Stomach smooth muscle (tissue), 2 donors: ENCODE data around the gene KLRC1.
"Not testable (repeated sequence)": the region's sequence is repeated elsewhere in the genome, so short reads cannot be mapped to it uniquely, and the experiment has no call there.

ENCODE experiments used
- H3K27ac ChIP-seq: one replicate; pipeline ENCODE4 v1.7.0; 2013; ENCODE audit warnings: mild to moderate bottlenecking, low read length, inconsistent platforms
- H3K27me3 ChIP-seq, 2 donors: one replicate each; pipeline ENCODE4 v1.7.0; 2013; ENCODE audit warnings: low read length in 2 of 2; ENCODE audit not compliant: insufficient read depth in 2 of 2, control insufficient read depth in 1 of 2
- H3K36me3 ChIP-seq, 2 donors: one replicate each; pipeline ENCODE4 v1.7.0; 2013; ENCODE audit warnings: low read length in 2 of 2; ENCODE audit not compliant: control insufficient read depth in 2 of 2, insufficient read depth in 2 of 2
- H3K4me1 ChIP-seq: one replicate; pipeline ENCODE4 v1.7.0; 2013; ENCODE audit warnings: low read length; ENCODE audit not compliant: control insufficient read depth, insufficient read depth
- H3K4me3 ChIP-seq, 2 donors: one replicate each; pipeline ENCODE4 v1.7.0; 2013; ENCODE audit warnings: low read length in 2 of 2
- H3K9ac ChIP-seq, 2 donors: one replicate each; pipeline ENCODE4 v1.7.0; 2013; ENCODE audit warnings: low read length in 2 of 2, mild to moderate bottlenecking in 1 of 2
- H3K9me3 ChIP-seq, 2 donors: one replicate each; pipeline ENCODE4 v1.7.0; 2013; ENCODE audit warnings: low read length in 2 of 2; ENCODE audit not compliant: control insufficient read depth in 2 of 2
- donor health status: healthy.
- donor health status: Pancreatic carcinoma.

The KLRC1 gene

DNA sequence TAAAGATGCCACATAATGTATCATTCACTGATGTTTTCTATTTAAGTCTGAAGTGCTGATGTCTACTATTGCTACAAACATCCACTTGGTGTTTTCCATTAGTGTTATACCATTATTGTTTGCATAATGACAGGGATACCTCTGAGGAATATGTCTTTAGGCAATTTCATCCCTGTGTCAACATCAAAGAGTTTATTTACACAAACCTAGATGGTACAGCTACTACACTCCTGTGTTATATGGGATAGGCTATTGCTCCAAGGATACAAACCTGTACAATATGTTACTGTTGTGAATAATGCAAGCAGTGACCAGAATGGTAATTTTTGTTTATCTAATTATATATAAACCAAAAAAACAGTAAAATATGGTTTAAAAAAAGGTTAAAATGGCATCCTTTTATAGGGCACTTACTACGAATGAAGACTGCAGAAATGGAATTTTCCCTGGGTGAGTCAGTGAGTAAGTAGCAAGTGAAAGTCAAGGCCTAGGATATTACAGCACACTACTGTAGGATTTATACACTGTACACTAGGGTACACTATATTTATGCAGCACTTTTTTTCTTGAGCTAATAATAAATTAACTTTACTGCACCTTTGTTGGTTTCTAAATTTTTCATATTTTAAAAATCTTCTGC is 28.8 kb downstream of the KLRC1 start:
- not testable (repeated sequence) for H3K36me3 ChIP-seq, H3K4me3 ChIP-seq, H3K9me3 ChIP-seq, H3K9ac ChIP-seq, H3K27ac ChIP-seq, H3K4me1 ChIP-seq, H3K27me3 ChIP-seq

DNA sequence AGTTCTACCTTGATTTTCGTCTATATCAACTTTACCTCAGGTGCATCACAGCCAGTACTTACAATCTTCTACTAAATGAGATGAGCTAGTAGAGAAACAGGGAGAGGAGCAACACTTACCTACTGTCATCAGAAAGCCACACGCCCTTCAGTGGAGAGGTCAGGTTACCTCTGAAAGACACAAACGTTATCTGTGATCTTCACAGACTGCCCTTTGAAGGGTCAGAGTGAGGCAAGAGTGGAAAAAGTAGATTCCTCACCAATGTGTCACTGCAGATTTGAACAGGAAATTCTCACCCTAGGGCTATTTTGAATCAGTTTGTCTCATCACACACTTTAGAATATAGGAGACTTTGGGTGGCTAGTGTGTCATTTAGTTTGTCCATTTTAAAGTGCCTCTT is 31.0 kb downstream of the KLRC1 start:
- H3K27me3 ChIP-seq, H3K9me3 ChIP-seq, H3K9ac ChIP-seq, H3K4me1 ChIP-seq, H3K27ac ChIP-seq, H3K4me3 ChIP-seq, H3K36me3 ChIP-seq: not testable (repeated sequence)

DNA sequence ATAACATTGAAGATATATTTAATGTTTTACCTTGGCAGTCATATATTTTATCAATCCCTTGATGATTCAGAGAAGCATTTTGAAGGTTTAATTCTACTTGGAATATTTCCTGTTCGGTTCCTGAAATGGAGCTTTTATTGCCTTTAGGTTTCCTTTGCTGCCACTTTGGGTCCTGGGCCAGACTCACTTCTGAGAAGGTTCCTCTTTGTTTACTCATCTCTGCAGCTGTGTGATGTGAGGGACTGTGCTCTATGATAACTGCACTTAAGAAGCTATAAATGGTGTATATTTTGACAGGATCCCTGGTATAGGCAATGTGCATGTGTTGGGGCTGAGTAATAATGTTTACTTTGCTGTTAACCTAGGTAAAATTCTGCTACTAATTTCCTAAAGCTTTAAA is 32.8 kb downstream of the KLRC1 start, which contains the start of gene KLRC3:
Gene KLRC3, minus strand, starts transcription at position 262 of the 400 bp plus-strand sequence. Its CDS starts 45 bp downstream, at position 217.
- H3K27ac ChIP-seq, H3K9me3 ChIP-seq, H3K27me3 ChIP-seq, H3K36me3 ChIP-seq, H3K9ac ChIP-seq, H3K4me3 ChIP-seq, H3K4me1 ChIP-seq: not testable (repeated sequence)

DNA sequence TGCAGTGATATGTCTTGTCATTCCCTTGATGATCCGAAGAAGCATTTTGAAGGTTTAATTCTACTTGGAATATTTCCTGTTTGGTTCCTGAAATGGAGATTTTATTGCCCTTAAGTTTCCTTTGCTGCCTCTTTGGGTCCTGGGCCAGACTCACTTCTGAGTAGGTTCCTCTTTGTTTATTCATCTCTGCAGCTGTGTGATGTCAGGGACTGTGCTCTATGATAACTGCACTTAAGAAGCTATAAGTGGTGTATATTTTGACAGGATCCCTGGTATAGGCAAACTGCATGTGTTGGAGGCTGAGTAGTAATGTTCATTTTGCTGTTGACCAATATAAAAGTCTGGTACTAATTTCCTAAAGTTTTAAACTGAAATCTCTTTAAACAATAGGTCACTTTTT is 43.8 kb downstream of the KLRC1 start, which contains the start of gene KLRC4:
Gene KLRC4, minus strand, starts transcription at position 366 of the 400 bp plus-strand sequence. Its CDS starts 182 bp downstream, at position 184.
- no peak within 1 kb of the TSS for H3K4me3 ChIP-seq
- H3K4me1 ChIP-seq, result no peaks in the 10 kb centered on the region
- H3K9me3 ChIP-seq, result no peaks in the 10 kb centered on the region
- H3K27me3 ChIP-seq, result no peaks in the 10 kb centered on the region
- H3K36me3 ChIP-seq, result no peaks in the 10 kb centered on the region
- H3K27ac ChIP-seq, result no peak within 1 kb of the TSS
- no peak within 1 kb of the TSS for H3K9ac ChIP-seq

DNA sequence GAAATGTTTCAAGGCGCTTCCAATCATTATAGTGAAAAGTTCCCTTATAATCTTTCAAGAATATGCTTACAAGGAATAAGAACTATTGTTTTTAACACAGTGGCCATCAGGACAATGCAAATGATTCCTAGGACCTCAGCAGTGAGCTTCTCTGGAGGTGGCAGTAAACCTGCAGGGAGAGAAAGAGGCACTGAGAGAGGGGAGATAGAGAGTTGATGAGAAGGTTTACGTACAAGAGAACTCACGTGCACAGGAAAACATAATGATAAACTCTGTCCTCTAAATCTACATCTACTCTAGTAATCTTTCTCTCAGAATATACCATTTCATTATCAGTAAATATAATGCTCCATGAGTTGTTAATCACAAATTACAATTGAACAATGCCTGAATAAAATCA is 44.3 kb downstream of the KLRC1 start:
- no peaks in the 10 kb centered on the region for H3K27me3 ChIP-seq
- no peaks in the 10 kb centered on the region for H3K36me3 ChIP-seq
- no peaks in the 10 kb centered on the region for H3K9me3 ChIP-seq
- no peak overlapping the region for H3K4me3 ChIP-seq
- H3K9ac ChIP-seq, result no peak overlapping the region
- no peak overlapping the region for H3K27ac ChIP-seq
- no peaks in the 10 kb centered on the region for H3K4me1 ChIP-seq

DNA sequence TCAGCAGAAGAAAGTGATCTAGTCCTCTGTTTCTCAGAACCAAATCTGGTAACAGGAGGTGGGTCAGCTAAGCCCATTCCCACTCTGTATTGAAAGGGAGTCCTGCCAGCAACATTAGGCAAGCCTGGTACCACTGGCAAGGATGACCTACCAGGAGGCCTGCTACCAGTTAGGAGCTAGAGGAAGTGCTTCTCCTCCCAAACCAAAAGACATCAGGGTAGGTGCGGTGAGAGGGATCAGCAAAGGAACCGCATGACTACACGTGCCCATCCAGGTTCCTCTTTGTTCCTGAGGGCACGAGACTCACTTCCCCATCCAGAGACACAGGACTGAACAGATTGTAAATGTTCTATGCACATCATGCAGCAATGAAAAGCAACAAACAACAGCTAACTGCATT is 46.5 kb downstream of the KLRC1 start:
- Histone ChIP-seq H3K36me3 (no peaks in the 10 kb centered on the region), H3K9ac (no peak overlapping the region), H3K4me3 (no peak overlapping the region), H3K9me3 (no peaks in the 10 kb centered on the region), H3K27ac (no peak overlapping the region), H3K27me3 (no peaks in the 10 kb centered on the region), H3K4me1 (no peaks in the 10 kb centered on the region)

DNA sequence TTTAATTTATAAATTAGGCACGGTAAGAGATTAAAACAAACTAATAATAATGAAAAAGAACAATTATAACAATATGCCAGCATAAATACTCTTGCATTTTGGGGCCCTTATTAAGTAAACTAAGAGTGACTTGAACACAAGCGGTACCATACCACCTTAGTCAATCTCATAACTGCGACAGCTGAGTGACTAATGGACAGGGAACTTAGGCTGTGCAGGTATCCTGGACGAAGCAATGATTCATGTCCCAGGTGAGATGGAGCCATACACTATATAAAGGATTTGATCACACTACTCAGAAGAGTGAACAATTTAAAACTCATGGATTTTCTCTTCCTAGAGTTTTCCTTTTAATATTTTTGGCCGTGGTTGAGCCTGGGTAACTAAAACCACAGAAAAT is 47.9 kb downstream of the KLRC1 start:
- no peaks in the 10 kb centered on the region for H3K27me3 ChIP-seq
- no peak overlapping the region for H3K9ac ChIP-seq
- no peaks in the 10 kb centered on the region for H3K4me1 ChIP-seq
- no peak overlapping the region for H3K4me3 ChIP-seq
- H3K9me3 ChIP-seq, result no peaks in the 10 kb centered on the region
- H3K27ac ChIP-seq, result no peak overlapping the region
- no peaks in the 10 kb centered on the region for H3K36me3 ChIP-seq

DNA sequence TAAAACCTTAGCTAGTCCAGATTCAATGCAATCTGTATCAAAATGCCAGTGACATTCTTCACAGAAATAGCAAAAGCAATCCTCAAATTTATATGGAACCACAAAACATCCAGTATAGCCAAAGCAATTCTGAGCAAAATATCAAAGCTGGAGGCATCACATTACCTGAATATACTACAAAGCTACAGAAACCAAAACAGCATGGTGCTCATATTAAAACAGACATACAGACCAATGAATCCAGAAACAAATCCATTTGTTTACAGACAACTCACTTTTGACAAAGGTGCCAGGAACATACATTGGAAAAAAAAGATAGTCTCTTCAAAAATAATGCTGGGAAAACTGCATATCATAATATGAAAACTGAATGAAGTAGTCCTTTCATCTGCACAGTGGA is 48.4 kb downstream of the KLRC1 start:
- H3K4me1 ChIP-seq, result no peaks in the 10 kb centered on the region

DNA sequence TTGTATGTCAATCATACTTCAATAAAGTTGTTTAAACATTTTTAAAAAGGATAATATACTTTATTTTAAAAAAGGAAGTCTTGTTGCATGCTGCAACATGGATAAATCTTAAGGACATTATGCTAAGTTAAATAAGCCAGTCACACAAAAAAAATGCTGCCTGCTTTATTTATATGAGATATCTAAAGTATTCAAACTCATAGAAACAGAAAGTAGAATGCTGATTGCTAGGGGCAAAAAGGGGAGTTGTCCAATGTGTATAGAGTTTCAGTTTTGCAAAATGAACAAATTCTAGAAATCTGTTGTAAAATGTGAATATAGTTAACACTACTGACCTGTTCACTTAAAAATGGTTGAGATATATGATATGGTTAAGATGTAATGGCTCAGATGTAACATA is 52.3 kb downstream of the KLRC1 start:
- Histone ChIP-seq H3K27ac (no peak overlapping the region), H3K9me3 (no peaks in the 10 kb centered on the region), H3K4me3 (no peak overlapping the region), H3K9ac (no peak overlapping the region), H3K36me3 (no peaks in the 10 kb centered on the region), H3K4me1 (no peaks in the 10 kb centered on the region), H3K27me3 (no peaks in the 10 kb centered on the region)

More for the DNA sequence above, 48.4 kb downstream of the KLRC1 start:
- Histone ChIP-seq H3K9me3 (no peaks in the 10 kb centered on the region), H3K9ac (no peak overlapping the region), H3K27ac (no peak overlapping the region), H3K27me3 (no peaks in the 10 kb centered on the region), H3K4me3 (no peak overlapping the region), H3K36me3 (no peaks in the 10 kb centered on the region)

DNA sequence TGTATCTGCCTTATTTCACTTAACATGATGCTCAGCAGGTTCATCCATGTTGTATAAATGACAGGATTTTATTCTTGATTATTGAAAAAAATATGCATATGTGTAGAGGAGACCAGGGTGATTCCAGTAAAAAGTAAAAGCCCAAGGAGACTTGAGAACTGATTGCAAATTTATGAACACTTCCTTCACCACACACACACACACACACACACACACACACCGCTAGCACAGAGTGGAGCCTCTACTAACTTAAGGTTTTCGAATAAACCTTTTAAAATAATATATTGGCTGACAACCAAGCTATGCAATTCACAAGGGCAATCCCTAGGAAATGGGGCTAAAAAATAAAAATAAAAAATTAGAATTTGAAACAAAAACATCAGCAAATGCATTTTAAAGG is 55.0 kb downstream of the KLRC1 start:
- Histone ChIP-seq H3K36me3 (no peaks in the 10 kb centered on the region), H3K4me3 (no peak overlapping the region), H3K9ac (no peak overlapping the region), H3K4me1 (no peaks in the 10 kb centered on the region), H3K27ac (no peak overlapping the region), H3K27me3 (no peaks in the 10 kb centered on the region), H3K9me3 (no peaks in the 10 kb centered on the region)

DNA sequence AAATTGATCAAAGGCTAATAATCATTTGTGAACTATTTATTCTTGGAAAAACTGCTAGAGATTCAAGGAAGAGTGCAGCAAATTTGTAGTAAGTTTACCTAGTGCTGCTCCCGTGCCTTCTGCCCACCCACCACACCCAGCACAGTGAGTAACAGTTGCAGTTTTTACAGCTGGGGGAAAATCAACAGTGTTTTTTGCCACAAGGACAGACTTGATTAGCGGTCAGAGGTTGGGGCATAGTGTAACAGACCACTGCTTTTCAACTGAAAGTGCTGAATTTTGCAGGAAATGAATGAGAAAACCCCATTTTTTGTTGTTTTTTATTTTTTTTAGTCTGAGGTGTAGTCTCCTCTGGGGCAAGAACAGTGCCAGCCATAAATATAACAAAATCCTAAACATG is 55.9 kb downstream of the KLRC1 start:
- H3K9me3 ChIP-seq, result no peaks in the 10 kb centered on the region
- no peaks in the 10 kb centered on the region for H3K27me3 ChIP-seq
- no peak overlapping the region for H3K4me3 ChIP-seq
- H3K4me1 ChIP-seq, result no peaks in the 10 kb centered on the region
- no peak overlapping the region for H3K27ac ChIP-seq
- H3K36me3 ChIP-seq, result no peaks in the 10 kb centered on the region
- H3K9ac ChIP-seq, result no peak overlapping the region
